ENCODE measurements around the gene RHOV.
A peak's percentile ranks its signal among the peaks of the same experiment; 100 is the strongest.

The RHOV gene

GRCh38 chr15:40893733-40894680, 20.0 kb upstream of the RHOV start, which contains the start of gene VPS18:
TSS of gene VPS18 (plus strand) at chr15:40894450. CDS start at chr15:40894769, 319 bp downstream.
- TF ChIP-seq CTCF (conservative IDR thresholded peaks at IDR 0.05; ENCODE audit: low read length) = peak; percentile 71
- peak within 1 kb of the TSS; percentile 94 for H3K4me3 ChIP-seq (ENCODE audit: low read length)
- DNase-seq (ENCODE audit: low read depth) = peak; percentile 95

- TF ChIP-seq CTCF (conservative IDR thresholded peaks at IDR 0.05; ENCODE audit: low read length) = no peak
- DNase-seq (ENCODE audit: low read depth) = no peak
- H3K4me3 ChIP-seq (ENCODE audit: low read length) = no peak overlapping the region
Observed at GRCh38 chr15:40893019-40893670, 19.1 kb upstream of the RHOV start.

- no peak for TF ChIP-seq CTCF (conservative IDR thresholded peaks at IDR 0.05; ENCODE audit: low read length)
- no peak for DNase-seq (ENCODE audit: low read depth)
- no peak overlapping the region for H3K4me3 ChIP-seq (ENCODE audit: low read length)
Observed at GRCh38 chr15:40892447-40893012, 18.5 kb upstream of the RHOV start.

- no peak for DNase-seq (ENCODE audit: low read depth)
- no peak overlapping the region for H3K4me3 ChIP-seq (ENCODE audit: low read length)
- TF ChIP-seq CTCF (conservative IDR thresholded peaks at IDR 0.05; ENCODE audit: low read length) = peak; percentile 74
Observed at GRCh38 chr15:40891810-40892446, 17.9 kb upstream of the RHOV start.

- no peak for DNase-seq (ENCODE audit: low read depth)
- no peak overlapping the region for H3K4me3 ChIP-seq (ENCODE audit: low read length)
- no peak for TF ChIP-seq CTCF (conservative IDR thresholded peaks at IDR 0.05; ENCODE audit: low read length)
Observed at GRCh38 chr15:40891138-40891537, 17.1 kb upstream of the RHOV start.

- H3K4me3 ChIP-seq (ENCODE audit: low read length) = no peak overlapping the region
- TF ChIP-seq CTCF (conservative IDR thresholded peaks at IDR 0.05; ENCODE audit: low read length) = no peak
- no peak for DNase-seq (ENCODE audit: low read depth)
Observed at GRCh38 chr15:40889112-40889511, 15.1 kb upstream of the RHOV start.

All from AG10803 (cell line).